Endothelial cell of umbilical vein (primary cell): ENCODE results near the gene CGAS. TPM values are rescaled to one million over a fixed set of nuclear protein-coding genes. Genes with fewer than 3 reads are reported as not detected.

Experiments
- BruUV-seq: library from RNA; stranded (reverse); fragments of 400-500 nt; replicated peaks from 2 replicates; lab custom pipeline; 2021; lab: Mats Ljungman, UMichigan
- CTCF ChIA-PET: fragments of 300-600, 350-600 bp; sonication (Branson Sonifier 250); formaldehyde crosslinking; loops from one replicate; lab custom pipeline; 2021; ENCODE audit warnings: antibody characterized with exemption, inconsistent platforms; lab: Charles Lee
- POLR2A ChIA-PET: fragments of 300-600, 350-600 bp; sonication (Branson Sonifier 250); formaldehyde crosslinking; loops from one replicate; lab custom pipeline; 2021; ENCODE audit warnings: antibody characterized with exemption, inconsistent platforms; lab: Charles Lee
- DNase-seq: peaks from one replicate; pipeline ENCODE4 v3.0.0-alpha.2; 2011; ENCODE audit warnings: low read depth, low spot score
- FAIRE-seq: peaks from 2 replicates; lab custom pipeline; 2011; peaks lifted over from hg19 to GRCh38; lab: Jason Lieb, UNC
- H2AFZ ChIP-seq: 2 replicates; pipeline ENCODE4 v1.6.0; 2012; ENCODE audit warnings: low read depth, low read length, control low read depth, inconsistent platforms
- H3K27ac ChIP-seq: 2 replicates; pipeline ENCODE4 v1.5.1; 2011; ENCODE audit warnings: low read depth, mild to moderate bottlenecking, control low read depth, low read length, moderate library complexity; ENCODE audit not compliant: insufficient read depth
- H3K27me3 ChIP-seq, 2 experiments: 2 replicates each; pipeline versions ENCODE4 v1.6.0 to v1.6.1; 2011; ENCODE audit warnings: low read length in 2 of 2, mixed read lengths in 1 of 2; ENCODE audit not compliant: control insufficient read depth in 2 of 2, insufficient read depth in 2 of 2
- H3K36me3 ChIP-seq, 2 experiments: 2 replicates in 1 of 2; 3 replicates in 1 of 2; pipeline ENCODE4 v1.5.1; 2011; ENCODE audit warnings: low read length in 2 of 2, mild to moderate bottlenecking in 1 of 2, moderate library complexity in 1 of 2; ENCODE audit not compliant: control insufficient read depth in 2 of 2, insufficient read depth in 2 of 2; ENCODE audit errors: extremely low read depth in 1 of 2
- H3K4me1 ChIP-seq: 3 replicates; pipeline ENCODE4 v1.5.1; 2011; ENCODE audit warnings: mild to moderate bottlenecking, low read length; ENCODE audit not compliant: control insufficient read depth, insufficient read depth; ENCODE audit errors: extremely low read depth
- H3K4me2 ChIP-seq: 2 replicates; pipeline ENCODE4 v1.6.1; 2011; ENCODE audit warnings: low read length, control low read depth, mixed read lengths; ENCODE audit not compliant: insufficient read depth
- H3K4me3 ChIP-seq, 3 experiments: fragments of 200-600 bp in 1 of 3; sonication (generic), shearing (Covaris generic) in 1 of 3; replicated peaks in 1 of 3; 2 replicates each; pipeline ENCODE4 v1.5.1; 2011 to 2016; ENCODE audit warnings: control low read depth in 3 of 3, low read length in 3 of 3, mild to moderate bottlenecking in 2 of 3, inconsistent platforms in 1 of 3, low read depth in 1 of 3, moderate library complexity in 1 of 3; ENCODE audit not compliant: insufficient read depth in 1 of 3
- H3K79me2 ChIP-seq: 2 replicates; pipeline ENCODE4 v1.6.0; 2012; ENCODE audit warnings: low read length, inconsistent platforms; ENCODE audit not compliant: control insufficient read depth, insufficient read depth
- H3K9ac ChIP-seq: replicated peaks from 2 replicates; pipeline ENCODE3; 2011; ENCODE audit warnings: low read length, control low read depth; ENCODE audit not compliant: insufficient read depth; ENCODE audit errors: extremely low read depth
- H3K9me1 ChIP-seq: replicated peaks from 3 replicates; pipeline ENCODE4 v1.6.0; 2011; ENCODE audit warnings: mild to moderate bottlenecking, low read length; ENCODE audit not compliant: control insufficient read depth, insufficient read depth; ENCODE audit errors: extremely low read depth
- H3K9me3 ChIP-seq: replicated peaks from 2 replicates; pipeline ENCODE4 v1.5.1; 2012; ENCODE audit warnings: low read length, inconsistent platforms; ENCODE audit not compliant: control insufficient read depth, insufficient read depth
- H4K20me1 ChIP-seq: replicated peaks from 2 replicates; pipeline ENCODE3; 2011; ENCODE audit warnings: mild to moderate bottlenecking, low read length; ENCODE audit not compliant: control insufficient read depth, insufficient read depth; ENCODE audit errors: extremely low read depth
- EZH2 ChIP-seq: IDR thresholded peaks from 2 replicates; pipeline ENCODE4 v1.6.1; 2012; ENCODE audit warnings: borderline replicate concordance, low read depth, mild to moderate bottlenecking, moderate library complexity, low read length, inconsistent platforms; ENCODE audit not compliant: severe bottlenecking
- FOS ChIP-seq: IDR thresholded peaks from 2 replicates; pipeline ENCODE4 v1.6.1; 2011; ENCODE audit warnings: mild to moderate bottlenecking, low read length, moderate library complexity, borderline replicate concordance; ENCODE audit not compliant: insufficient read depth
- GATA2 ChIP-seq: IDR thresholded peaks from 2 replicates; pipeline ENCODE4 v1.7.0; 2011; ENCODE audit warnings: low read depth, mild to moderate bottlenecking, moderate library complexity, mixed read lengths, low read length; ENCODE audit not compliant: insufficient read length, insufficient read depth
- JUN ChIP-seq: IDR thresholded peaks from 2 replicates; pipeline ENCODE4 v1.6.1; 2011; ENCODE audit warnings: borderline replicate concordance, low read depth; ENCODE audit not compliant: insufficient read length, insufficient read depth
- MYC ChIP-seq: IDR thresholded peaks from one replicate; pipeline ENCODE4 v1.6.1; 2011; ENCODE audit warnings: mild to moderate bottlenecking, low read depth, low read length
- POLR2A ChIP-seq: IDR thresholded peaks from 2 replicates; pipeline ENCODE4 v1.6.1; 2012; ENCODE audit warnings: low read depth, mild to moderate bottlenecking, control low read depth, low read length
- POLR2AphosphoS5 ChIP-seq: IDR thresholded peaks from 2 replicates; pipeline ENCODE4 v1.6.1; 2012; ENCODE audit warnings: low read depth, mild to moderate bottlenecking, control low read depth, low read length, moderate library complexity; ENCODE audit not compliant: insufficient read depth
- dilution Hi-C: fragments of 300-500 bp; cut with MboI; formaldehyde crosslinking; loops from one replicate; pipeline ENCODE4 v1.15.0; 2019; ENCODE audit warnings: low sequenced_read_pairs; ENCODE audit not compliant: extremely low pct_ligation_motif_present
- intact Hi-C: fragments of 100-400 bp; cut with micrococcal nuclease; formaldehyde crosslinking; loops from one replicate; pipeline ENCODE4 v1.10.0; 2022
- polyA plus RNA-seq, 4 experiments: library from polyadenylated mRNA; depleted of rRNA in 3 of 4; stranded (reverse) in 3 of 4; unstranded in 1 of 4; fragments of >200 nt; gene quantifications; 2 replicates each; pipeline versions ENCODE4 v1.2.1 to v1.2.3, GENCODE V29; 2011 to 2012; ENCODE audit warnings: missing spikeins in 1 of 4
- total RNA-seq: library from RNA; stranded (reverse); gene quantifications from 2 replicates; pipeline ENCODE4 v1.2.3, GENCODE V29; 2021
- TF ChIP-seq, protein P1 (sequence below): IDR thresholded peaks from 2 replicates; pipeline ENCODE4 v1.6.1; 2011; ENCODE audit not compliant: insufficient read depth, insufficient read length
- TF ChIP-seq, protein P2 (sequence below), 2 donors: IDR thresholded peaks; 1 replicate in 1 of 2; 2 replicates in 1 of 2; pipeline ENCODE4 v1.5.1; 2011; ENCODE audit warnings: low read length in 2 of 2, mild to moderate bottlenecking in 2 of 2, moderate library complexity in 2 of 2, control low read depth in 1 of 2, inconsistent platforms in 1 of 2, low read depth in 1 of 2; ENCODE audit not compliant: insufficient read depth in 1 of 2; ENCODE audit errors: extremely low read depth in 1 of 2

Gene CGAS
- total and polyA plus RNA-seq, 2 donors (not counting 3 experiments of a cell fraction or from before 2014, with no cell fraction given): 1.9 to 7.4 TPM

DNA sequence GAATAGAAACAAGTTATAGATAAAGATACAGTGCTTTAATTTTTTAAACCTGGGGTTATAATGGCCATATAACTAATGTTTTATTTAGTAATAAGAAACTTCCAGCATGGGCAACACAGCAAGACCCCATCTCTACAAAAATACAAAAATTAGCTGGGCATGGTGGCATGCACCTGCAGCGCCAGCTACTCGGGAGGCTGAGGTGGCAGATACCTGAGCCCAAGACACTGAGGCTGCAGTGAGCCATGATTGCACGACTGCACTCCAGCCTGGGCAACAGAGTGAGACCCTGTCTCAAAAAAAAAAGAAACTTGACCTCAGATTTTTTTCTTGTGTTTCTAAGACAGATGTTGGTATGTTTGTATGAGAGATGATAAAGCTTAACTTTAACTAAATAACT is 45.8 kb upstream of the CGAS start:
- H4K20me1 ChIP-seq: no peaks in the 10 kb centered on the region
- H3K79me2 ChIP-seq: no peaks in the 10 kb centered on the region
- dilution Hi-C loops: no loop called here
- intact Hi-C loops: no loop called here
- POLR2A ChIA-PET: no interaction called here
- no peak overlapping the region for H3K27ac ChIP-seq
- H3K27me3 ChIP-seq: no peaks in the 10 kb centered on the region
- BruUV-seq: no TSS peak
- H2AFZ ChIP-seq: no peak overlapping the region
- no peak for TF ChIP-seq FOS
- no peak for TF ChIP-seq GATA2
- TF ChIP-seq POLR2A: no peak
- TF ChIP-seq, protein P1, sequence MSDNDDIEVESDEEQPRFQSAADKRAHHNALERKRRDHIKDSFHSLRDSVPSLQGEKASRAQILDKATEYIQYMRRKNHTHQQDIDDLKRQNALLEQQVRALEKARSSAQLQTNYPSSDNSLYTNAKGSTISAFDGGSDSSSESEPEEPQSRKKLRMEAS: no peak
- TF ChIP-seq JUN: no peak
- no peak for TF ChIP-seq EZH2
- TF ChIP-seq, protein P2, sequence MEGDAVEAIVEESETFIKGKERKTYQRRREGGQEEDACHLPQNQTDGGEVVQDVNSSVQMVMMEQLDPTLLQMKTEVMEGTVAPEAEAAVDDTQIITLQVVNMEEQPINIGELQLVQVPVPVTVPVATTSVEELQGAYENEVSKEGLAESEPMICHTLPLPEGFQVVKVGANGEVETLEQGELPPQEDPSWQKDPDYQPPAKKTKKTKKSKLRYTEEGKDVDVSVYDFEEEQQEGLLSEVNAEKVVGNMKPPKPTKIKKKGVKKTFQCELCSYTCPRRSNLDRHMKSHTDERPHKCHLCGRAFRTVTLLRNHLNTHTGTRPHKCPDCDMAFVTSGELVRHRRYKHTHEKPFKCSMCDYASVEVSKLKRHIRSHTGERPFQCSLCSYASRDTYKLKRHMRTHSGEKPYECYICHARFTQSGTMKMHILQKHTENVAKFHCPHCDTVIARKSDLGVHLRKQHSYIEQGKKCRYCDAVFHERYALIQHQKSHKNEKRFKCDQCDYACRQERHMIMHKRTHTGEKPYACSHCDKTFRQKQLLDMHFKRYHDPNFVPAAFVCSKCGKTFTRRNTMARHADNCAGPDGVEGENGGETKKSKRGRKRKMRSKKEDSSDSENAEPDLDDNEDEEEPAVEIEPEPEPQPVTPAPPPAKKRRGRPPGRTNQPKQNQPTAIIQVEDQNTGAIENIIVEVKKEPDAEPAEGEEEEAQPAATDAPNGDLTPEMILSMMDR (IDR thresholded peaks at IDR 0.05; ENCODE audit: extremely low read depth in 1 of 2, insufficient read depth in 1 of 2, low read depth in 1 of 2, low read length in 2 of 2): no peak
- no peak for TF ChIP-seq MYC
- TF ChIP-seq POLR2AphosphoS5: no peak
- H3K36me3 ChIP-seq: peaks cover 1 to 13% of the 10 kb centered on the region in 2 experiments
- no peak overlapping the region for H3K4me2 ChIP-seq
- CTCF ChIA-PET: interaction anchor here (1.1 kb wide), 1 partner anchor 14 kb away, joined by 3 read pairs; no protein-coding TSS in a partner anchor
- no peaks in the 10 kb centered on the region for H3K9me1 ChIP-seq
- no peaks in the 10 kb centered on the region for H3K4me1 ChIP-seq
- no peak overlapping the region for H3K4me3 ChIP-seq
- DNase-seq: no peak
- no peaks in the 10 kb centered on the region for H3K9me3 ChIP-seq
- no peak for FAIRE-seq
- no peak overlapping the region for H3K9ac ChIP-seq
